Fibroblast of skin of back (primary cell): Measurements from ENCODE around the gene ADAD1. TPM values are rescaled to one million over a fixed set of nuclear protein-coding genes. Genes with fewer than 3 reads are reported as not detected.
"Not testable (repeated sequence)": the region's sequence is repeated elsewhere in the genome, so short reads cannot be mapped to it uniquely, and the experiment has no call there.

ENCODE experiments used
- DNase-seq: peaks from one replicate; pipeline ENCODE4 v3.0.0-alpha.2; 2013
- polyA plus RNA-seq, 2 experiments: library from polyadenylated mRNA; unstranded; fragments of 120-200 nt; gene quantifications; one replicate each; pipeline ENCODE4 v1.2.1, GENCODE V29; 2013; ENCODE audit not compliant: insufficient read length in 2 of 2

Gene ADAD1
- not detected for polyA plus RNA-seq (2013, experiment 1 of 2; ENCODE audit: insufficient read length)
- not detected for polyA plus RNA-seq (2013, experiment 2 of 2; ENCODE audit: insufficient read length)

GRCh38 chr4:122378711-122379110 lies at the start of gene ADAD1:
TSS of gene ADAD1 (plus strand) at chr4:122379011. CDS start at chr4:122380070, 1,059 bp downstream.
- no peak for DNase-seq

GRCh38 chr4:122329876-122330565 lies 48.8 kb upstream of the ADAD1 start:
- peak; percentile 68 for DNase-seq

- DNase-seq: no peak
Observed at GRCh38 chr4:122331195-122331594, 47.6 kb upstream of the ADAD1 start.

DNA sequence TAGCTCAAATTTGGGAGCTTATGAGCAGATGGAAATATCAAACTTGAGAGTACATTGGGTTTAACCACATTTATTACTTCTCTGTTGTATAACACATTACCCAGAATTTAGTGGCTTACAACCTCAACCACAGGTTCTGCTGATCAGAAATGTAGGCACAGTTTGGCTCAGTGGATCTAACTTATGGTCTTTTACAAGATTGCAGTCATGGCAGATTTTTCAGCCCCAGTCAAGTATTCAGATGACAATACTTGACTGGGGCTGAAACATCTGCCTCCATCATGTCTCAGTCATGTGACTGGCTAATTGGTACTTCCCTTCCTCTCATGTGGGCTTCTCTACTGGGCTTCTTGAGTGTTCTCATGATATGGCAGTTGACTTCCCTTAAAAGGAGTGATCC lies 44.0 kb upstream of the ADAD1 start:
- no peak for DNase-seq

DNA sequence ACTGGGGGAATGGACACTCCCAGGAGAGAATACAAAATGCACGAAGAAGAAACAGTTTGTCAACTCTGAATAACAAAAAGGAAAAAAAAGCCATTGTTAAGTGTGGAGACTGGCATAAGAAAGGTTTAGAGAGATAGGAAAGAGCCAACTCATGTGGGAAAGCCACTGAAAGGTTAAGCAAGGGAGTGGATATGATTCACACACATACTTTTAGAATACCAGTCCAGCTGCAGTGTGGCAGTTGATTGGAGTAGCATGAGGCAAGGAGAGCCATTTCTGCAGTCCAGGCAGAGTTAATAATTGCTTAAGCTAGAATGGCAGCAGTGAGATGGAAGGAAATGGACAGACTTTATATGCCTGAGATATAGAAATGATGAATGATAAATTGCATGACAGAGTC lies 36.9 kb upstream of the ADAD1 start:
- peak; percentile 76 for DNase-seq

DNA sequence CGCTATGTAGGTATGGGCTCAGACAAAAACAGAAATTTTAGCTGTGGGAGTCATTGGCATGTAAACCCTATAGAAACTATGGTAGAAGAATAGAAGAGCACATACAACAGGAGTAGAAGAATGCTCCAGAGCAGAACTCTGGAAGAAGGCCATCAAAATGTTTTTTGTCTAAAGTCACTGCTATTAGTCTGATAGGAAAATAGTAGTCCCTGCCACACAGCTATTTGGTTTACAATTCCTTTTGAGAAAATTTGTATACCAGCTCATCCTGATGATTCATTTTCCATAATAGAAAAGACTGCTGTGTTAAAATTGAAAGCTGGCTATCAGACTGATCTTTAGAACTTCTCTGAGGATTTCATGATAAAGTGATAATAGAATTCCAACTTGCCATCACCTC lies 32.8 kb upstream of the ADAD1 start:
- DNase-seq: peak; percentile 46

- no peak for DNase-seq
Observed at GRCh38 chr4:122346503-122346902, 32.3 kb upstream of the ADAD1 start.

- no peak for DNase-seq
Observed at GRCh38 chr4:122356317-122356808, 22.4 kb upstream of the ADAD1 start.

DNA sequence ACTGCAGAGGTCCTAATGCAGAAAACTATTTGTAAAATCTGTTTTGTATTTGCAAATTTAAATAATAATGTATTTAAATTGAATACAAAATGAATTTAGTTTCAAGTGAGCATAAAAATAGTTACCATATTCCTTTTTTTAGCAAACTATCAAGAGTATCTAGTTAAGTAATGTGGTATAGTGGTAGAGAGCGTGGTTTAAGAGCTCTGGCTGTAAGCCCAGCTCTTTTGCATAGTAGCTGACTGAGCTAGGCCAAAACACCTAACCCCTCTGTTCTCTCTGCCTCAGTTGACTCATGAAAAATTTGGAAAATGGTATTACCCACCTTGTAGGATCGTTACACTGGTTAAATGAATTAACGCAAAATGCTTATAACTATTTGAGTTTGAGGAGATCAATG lies 18.1 kb upstream of the ADAD1 start:
- no peak for DNase-seq

GRCh38 chr4:122364700-122365404 lies 14.0 kb upstream of the ADAD1 start:
- DNase-seq: peak; percentile 2

DNA sequence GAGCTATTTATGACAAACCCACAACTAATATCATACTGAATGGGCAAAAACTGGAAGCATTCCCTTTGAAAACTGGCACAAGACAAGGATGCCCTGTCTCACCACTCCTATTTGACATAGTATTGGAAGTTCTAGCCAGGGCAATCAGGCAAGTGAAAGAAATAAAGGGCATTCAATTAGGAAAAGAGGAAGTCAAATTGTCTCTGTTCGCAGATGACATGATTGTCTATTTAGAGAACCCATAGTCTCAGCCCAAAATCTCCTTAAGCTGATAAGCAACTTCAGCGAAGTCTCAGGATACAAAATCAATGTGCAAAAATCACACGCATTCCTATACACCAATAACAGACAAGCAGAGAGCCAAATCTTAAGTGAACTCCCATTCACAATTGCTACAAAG lies 10.0 kb upstream of the ADAD1 start:
- DNase-seq: not testable (repeated sequence)

DNA sequence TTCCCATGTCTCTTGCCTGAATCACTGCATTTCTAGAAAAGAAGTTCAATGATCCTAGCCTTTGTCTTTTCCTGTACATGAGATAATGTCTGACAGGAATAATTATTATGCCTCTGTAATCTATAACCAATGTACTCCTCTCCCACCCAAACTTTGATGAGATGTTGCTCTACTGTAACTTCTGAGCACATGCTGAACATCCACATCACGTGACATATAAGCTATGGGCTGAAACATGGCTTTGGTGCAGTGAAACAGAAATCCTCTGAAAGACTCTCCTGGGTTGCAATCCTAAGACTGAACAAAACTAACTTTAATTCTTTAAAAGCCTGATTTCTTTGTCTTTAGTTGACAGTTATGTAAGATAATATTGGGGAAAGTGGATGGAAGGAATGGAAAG lies 1.5 kb upstream of the ADAD1 start:
- no peak for DNase-seq

DNA sequence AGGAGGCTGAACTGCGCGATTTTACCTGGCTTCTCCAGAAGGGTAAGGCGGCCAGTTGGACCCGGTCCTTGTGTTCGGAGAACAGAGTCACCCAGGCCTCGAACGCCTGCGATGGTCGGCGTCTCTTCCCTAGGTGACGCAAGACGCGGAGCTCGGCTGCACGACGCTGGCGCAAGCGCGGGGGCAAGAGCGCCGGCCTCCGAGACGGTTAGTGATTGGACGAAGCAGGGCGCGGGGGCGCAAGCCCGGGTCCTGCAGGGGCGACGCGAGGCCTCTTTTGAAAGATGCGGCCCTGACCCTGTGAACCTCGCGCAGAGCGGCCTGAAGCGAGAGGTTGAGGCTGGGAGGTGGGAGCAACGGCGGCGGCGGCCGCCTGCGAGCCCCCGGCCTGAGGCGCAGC lies 428 bp downstream of the ADAD1 start:
- DNase-seq: no peak

GRCh38 chr4:122383341-122383740 lies 4.5 kb downstream of the ADAD1 start:
- no peak for DNase-seq

- DNase-seq: no peak
Observed at GRCh38 chr4:122384245-122384644, 5.4 kb downstream of the ADAD1 start.

- DNase-seq: no peak
Observed at GRCh38 chr4:122393276-122393675, 14.5 kb downstream of the ADAD1 start.

DNA sequence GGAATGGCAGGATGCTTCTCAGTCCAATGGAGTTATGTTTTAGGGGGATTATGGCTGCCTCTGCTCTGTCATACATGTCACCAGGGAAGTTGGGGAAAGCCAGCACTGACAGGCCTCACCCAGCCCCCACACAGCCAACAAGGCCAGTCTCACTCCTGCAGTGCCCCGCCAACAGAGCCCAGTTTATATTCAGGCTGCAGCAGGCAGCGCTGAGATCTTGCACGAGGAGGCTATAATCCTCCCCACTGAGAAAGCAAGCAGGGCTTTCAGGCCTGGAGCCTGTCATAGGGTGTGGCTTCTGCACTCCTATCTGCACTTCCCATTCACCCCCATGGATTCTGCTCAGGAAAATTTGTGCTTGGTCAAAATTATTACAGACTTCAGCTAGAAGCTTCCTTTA lies 25.1 kb downstream of the ADAD1 start:
- no peak for DNase-seq

GRCh38 chr4:122412547-122412946 lies 33.7 kb downstream of the ADAD1 start:
- DNase-seq: no peak

GRCh38 chr4:122423246-122423645 lies 44.4 kb downstream of the ADAD1 start:
- peak; percentile 4 for DNase-seq

- no peak for DNase-seq
Observed at GRCh38 chr4:122431351-122431750, 52.5 kb downstream of the ADAD1 start.

DNA sequence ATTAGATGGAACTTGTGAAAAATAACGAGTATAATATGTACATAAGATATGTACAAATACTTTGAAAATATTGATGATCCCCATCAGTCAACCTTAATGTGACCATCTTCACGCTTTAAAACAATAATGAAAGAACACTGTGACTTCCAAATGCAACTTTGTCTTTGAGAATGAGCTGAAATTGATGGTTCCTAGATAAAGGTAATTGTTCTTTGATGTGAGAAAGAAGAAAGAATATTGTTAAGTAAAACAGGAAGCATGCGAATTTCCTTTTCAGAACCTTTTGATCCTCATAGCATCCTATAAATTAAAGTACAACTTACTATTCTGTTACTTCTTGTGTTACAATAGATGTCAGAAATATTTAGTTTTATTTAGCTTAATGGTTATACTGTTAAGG lies 55.5 kb downstream of the ADAD1 start:
- no peak for DNase-seq

DNA sequence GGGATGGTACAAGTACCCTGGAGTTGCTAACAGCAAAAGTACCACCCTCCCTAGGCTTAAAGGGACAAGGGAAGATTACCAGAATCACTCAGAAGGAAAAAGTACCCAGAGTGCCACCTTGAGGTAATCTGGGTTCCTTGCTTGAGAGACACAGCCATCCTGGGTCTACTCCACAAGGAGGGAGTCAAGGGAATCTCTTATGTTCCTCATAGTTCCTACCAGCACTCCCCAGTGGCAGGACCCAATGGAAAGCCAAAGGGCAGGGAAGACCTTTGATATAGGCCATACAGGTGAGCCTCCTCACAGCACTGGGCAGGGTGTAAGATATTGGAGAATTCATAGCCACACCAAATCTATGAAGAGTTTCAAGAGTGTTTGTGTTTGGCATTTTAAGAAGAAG lies 72.0 kb downstream of the ADAD1 start:
- DNase-seq: peak; percentile 21

- DNase-seq: no peak
Observed at GRCh38 chr4:122453384-122453995, 74.7 kb downstream of the ADAD1 start.
